PFSK-1 (cell line): ENCODE results near the gene LLPH.

ENCODE experiments used
- POLR2AphosphoS5 ChIP-seq: IDR thresholded peaks from 2 replicates; pipeline ENCODE4 v1.6.1; 2012; ENCODE audit warnings: low read depth, mild to moderate bottlenecking, control low read depth, low read length, moderate library complexity
- SIN3A ChIP-seq: IDR thresholded peaks from 2 replicates; pipeline ENCODE4 v1.6.1; 2012; ENCODE audit warnings: mild to moderate bottlenecking, low read length, moderate library complexity, borderline replicate concordance; ENCODE audit not compliant: insufficient read depth
- TAF1 ChIP-seq: IDR thresholded peaks from 2 replicates; pipeline ENCODE4 v1.6.1; 2012; ENCODE audit warnings: low read length, control low read depth, borderline replicate concordance; ENCODE audit not compliant: insufficient read depth

GRCh38 chr12:66080791-66081190 is 49.8 kb downstream of the LLPH start:
- TF ChIP-seq POLR2AphosphoS5 (no peak), TAF1 (no peak), SIN3A (no peak)
